T-helper 9 cell (primary cell): ENCODE results near the gene KCNK5.

Experiments
- DNase-seq: peaks from one replicate; pipeline ENCODE4 v3.0.0-alpha.2; 2020

KCNK5 gene

GRCh38 chr6:39170860-39171259, 58.4 kb downstream of the KCNK5 start:
- no peak for DNase-seq

GRCh38 chr6:39170389-39170788, 58.9 kb downstream of the KCNK5 start:
- no peak for DNase-seq

- DNase-seq: no peak
These were observed 59.6 kb downstream of the KCNK5 start for GRCh38 chr6:39169448-39170344.

- DNase-seq: no peak
These were observed 61.2 kb downstream of the KCNK5 start for GRCh38 chr6:39167866-39168625.

GRCh38 chr6:39167321-39167720, 62.0 kb downstream of the KCNK5 start:
- no peak for DNase-seq

GRCh38 chr6:39166912-39167290, 62.4 kb downstream of the KCNK5 start:
- DNase-seq: no peak

GRCh38 chr6:39166189-39166911, 62.9 kb downstream of the KCNK5 start:
- peak; percentile 73 for DNase-seq

- DNase-seq: no peak
These were observed 71.8 kb downstream of the KCNK5 start for GRCh38 chr6:39157511-39157910.

- DNase-seq: no peak
These were observed 72.5 kb downstream of the KCNK5 start for GRCh38 chr6:39156801-39157200.

GRCh38 chr6:39154705-39155104, 74.6 kb downstream of the KCNK5 start:
- DNase-seq: no peak

GRCh38 chr6:39153766-39154397, 75.4 kb downstream of the KCNK5 start:
- DNase-seq: no peak

GRCh38 chr6:39152262-39152661, 77.0 kb downstream of the KCNK5 start:
- DNase-seq: no peak

- no peak for DNase-seq
These were observed 78.1 kb downstream of the KCNK5 start for GRCh38 chr6:39151211-39151610.

- no peak for DNase-seq
These were observed 84.6 kb downstream of the KCNK5 start for GRCh38 chr6:39144481-39145173.

- DNase-seq: no peak
These were observed 85.9 kb downstream of the KCNK5 start for GRCh38 chr6:39143238-39143930.

- no peak for DNase-seq
These were observed 88.6 kb downstream of the KCNK5 start for GRCh38 chr6:39140556-39141167.
